PC-9 (cell line): ENCODE measurements around the gene IGSF21.

ENCODE experiments used
- CTCF ChIP-seq: fragments of 200-600 bp; sonication (generic); conservative IDR thresholded peaks from 2 replicates; pipeline ENCODE4 v1.6.1; 2017; ENCODE audit warnings: mixed run types, antibody characterized with exemption, mild to moderate bottlenecking, moderate library complexity
- EZH2 ChIP-seq: fragments of 200-600 bp; sonication (generic); IDR thresholded peaks from 2 replicates; pipeline ENCODE4 v1.8.0; 2017; ENCODE audit warnings: antibody characterized with exemption, low read depth

- TF ChIP-seq EZH2: no peak
- no peak for TF ChIP-seq CTCF
Observed at GRCh38 chr1:18145851-18146618, 38.4 kb downstream of the IGSF21 start.
